Small intestine (tissue), 16 donors: ENCODE results near the gene PKDCC. TPM values are rescaled to one million over a fixed set of nuclear protein-coding genes. Genes with fewer than 3 reads are reported as not detected.

Source experiments
- DNase-seq, 2 donors: peaks; one replicate each; pipeline versions ENCODE4 v3.0.0 to v3.0.0-alpha.2; 2013
- FAIRE-seq: peaks from 2 replicates; lab custom pipeline; 2012; peaks lifted over from hg19 to GRCh38; lab: Jason Lieb, UNC
- H3K27ac ChIP-seq, 3 donors: one replicate each; pipeline ENCODE4 v1.5.1; 2013; ENCODE audit warnings: low read length in 2 of 3, mild to moderate bottlenecking in 2 of 3, control low read depth in 1 of 3, inconsistent platforms in 1 of 3, low read depth in 1 of 3, moderate library complexity in 1 of 3
- H3K27me3 ChIP-seq, 3 donors: one replicate each; pipeline ENCODE4 v1.6.1; 2013; ENCODE audit warnings: low read length in 3 of 3, inconsistent platforms in 1 of 3; ENCODE audit not compliant: control insufficient read depth in 3 of 3, insufficient read depth in 3 of 3
- H3K36me3 ChIP-seq, 3 donors: one replicate each; pipeline ENCODE4 v1.6.1; 2013; ENCODE audit warnings: low read length in 3 of 3, inconsistent platforms in 1 of 3, low read depth in 1 of 3, mild to moderate bottlenecking in 1 of 3, moderate library complexity in 1 of 3; ENCODE audit not compliant: control insufficient read depth in 3 of 3, insufficient read depth in 2 of 3
- H3K4me1 ChIP-seq, 3 donors: one replicate each; pipeline ENCODE4 v1.6.1; 2013; ENCODE audit warnings: low read length in 2 of 3, inconsistent platforms in 1 of 3, low read depth in 1 of 3, mild to moderate bottlenecking in 1 of 3, moderate library complexity in 1 of 3; ENCODE audit not compliant: control insufficient read depth in 3 of 3, insufficient read depth in 2 of 3
- H3K4me3 ChIP-seq, 3 donors: one replicate each; pipeline ENCODE4 v1.5.1; 2013; ENCODE audit warnings: low read length in 3 of 3, control low read depth in 1 of 3, inconsistent platforms in 1 of 3, low read depth in 1 of 3, mild to moderate bottlenecking in 1 of 3, moderate library complexity in 1 of 3
- H3K9me3 ChIP-seq, 2 donors: one replicate each; pipeline ENCODE4 v1.6.1; 2013; ENCODE audit warnings: low read depth in 1 of 2, low read length in 1 of 2; ENCODE audit not compliant: control insufficient read depth in 2 of 2, insufficient read depth in 1 of 2
- WGBS, 3 donors: extraction: QIAGEN DNeasy Blood & Tissue Kit; methylation state at CpG; one replicate each; pipeline ENCODE4 v1.1.7; 2013; 5-methylcytosine and 5-hydroxymethylcytosine counted together
- long read RNA-seq, 10 donors: transcript quantifications; one replicate each; lab custom pipeline, GENCODE V29; 2026
- polyA plus RNA-seq, 4 donors: library from polyadenylated mRNA; stranded (reverse) in 3 of 4; unstranded in 1 of 4; fragments of 200-250 nt in 3 of 4; fragments of 120-200 nt in 1 of 4; gene quantifications; one replicate each; pipeline versions ENCODE4 v1.2.1 to v1.2.3, GENCODE V29; 2013
- donor health status: healthy with polysubstance abuse.
- donor health status: control.
- donor health status: control.
- donor health status: Bipolar disorder and iron deficiency.
- donor health status: healthy.

PKDCC gene
- polyA plus RNA-seq: 100 to 1,000 TPM in 2 of 4 donors, 10 to 100 TPM in 1, 1 to 10 TPM in 1; 7.8 to 273 (median 71.6) TPM
- long read RNA-seq, donor 1: 0 reads
- long read RNA-seq, donor 2, partial matches to known transcripts: 5 of 14 reads
- long read RNA-seq, donor 2, other reads (novel, unspliced or antisense): 0 of 14 reads
- long read RNA-seq, donor 3, transcript PKDCC-201 (7 exons, 2,502 nt): major isoform, 23 of 44 reads
- long read RNA-seq, donor 3, transcript PKDCC-207 (2 exons, 563 nt): minor isoform, 6 of 44 reads
- long read RNA-seq, donor 3, partial matches to known transcripts: 11 of 44 reads
- long read RNA-seq, donor 3, other reads (novel, unspliced or antisense): 0 of 44 reads
- long read RNA-seq, donor 4, partial matches to known transcripts: 0 of 4 reads
- long read RNA-seq, donor 4, other reads (novel, unspliced or antisense): 0 of 4 reads
- long read RNA-seq, donor 5, transcript PKDCC-201 (7 exons, 2,502 nt): major isoform, 11 of 33 reads
- long read RNA-seq, donor 5, partial matches to known transcripts: 12 of 33 reads
- long read RNA-seq, donor 5, other reads (novel, unspliced or antisense): 0 of 33 reads
- long read RNA-seq, donor 6, transcript PKDCC-201 (7 exons, 2,502 nt): major isoform, 14 of 37 reads
- long read RNA-seq, donor 6, partial matches to known transcripts: 18 of 37 reads
- long read RNA-seq, donor 6, other reads (novel, unspliced or antisense): 0 of 37 reads
- long read RNA-seq, donor 7: 0 reads
- long read RNA-seq, donor 8, partial matches to known transcripts: 0 of 4 reads
- long read RNA-seq, donor 8, other reads (novel, unspliced or antisense): 0 of 4 reads
- long read RNA-seq, donor 9, transcript PKDCC-201 (7 exons, 2,502 nt): major isoform, 8 of 16 reads
- long read RNA-seq, donor 9, partial matches to known transcripts: 6 of 16 reads
- long read RNA-seq, donor 9, other reads (novel, unspliced or antisense): 0 of 16 reads
- long read RNA-seq, donor 10, transcript PKDCC-201 (7 exons, 2,502 nt): major isoform, 44 of 62 reads
- long read RNA-seq, donor 10, partial matches to known transcripts: 10 of 62 reads
- long read RNA-seq, donor 10, other reads (novel, unspliced or antisense): 0 of 62 reads

- peak within 1 kb of the TSS in 2 of 3 donors; percentile 87 for H3K27ac ChIP-seq
- H3K27me3 ChIP-seq: peaks cover 0 to 3% (median 0%) of the 10 kb centered on the region in 3 donors
- H3K4me1 ChIP-seq: peaks cover 0 to 32% (median 0%) of the 10 kb centered on the region in 3 donors
- no peaks in the 10 kb centered on the region for H3K9me3 ChIP-seq
- peak within 1 kb of the TSS; percentile 61 to 71 (median 63) for H3K4me3 ChIP-seq
- H3K36me3 ChIP-seq: peaks cover 0 to 33% (median 0%) of the 10 kb centered on the region in 3 donors
- 0 to 2% (median 1%) methylated on average over 51 to 105 of the region's 111 CpGs for WGBS, 3 donors
- no peak for FAIRE-seq
- peak in 1 of 2 donors; percentile 92 for DNase-seq
Observed at GRCh38 chr2:42047488-42048298, at the start of gene PKDCC. Gene PKDCC, plus strand, starts transcription at chr2:42048021. Its CDS starts 179 bp downstream, at chr2:42048200.

GRCh38 chr2:41998186-41999127, 49.4 kb upstream of the PKDCC start:
- no peak for FAIRE-seq
- H3K27me3 ChIP-seq: no peaks in the 10 kb centered on the region

GRCh38 chr2:41999128-41999480, 48.7 kb upstream of the PKDCC start:
- no peak for FAIRE-seq

More at GRCh38 chr2:41998186-41999127, 49.4 kb upstream of the PKDCC start:
- Histone ChIP-seq H3K36me3 (no peaks in the 10 kb centered on the region), H3K4me1 (no peaks in the 10 kb centered on the region), H3K27ac (peak overlapping the region in 1 of 3 donors; percentile 34), H3K4me3 (no peak overlapping the region), H3K9me3 (peaks cover 0 to 14% of the 10 kb centered on the region in 2 donors)
- 64 to 76% (median 72%) methylated on average over 15 of the region's 15 CpGs for WGBS, 3 donors
- no peak for DNase-seq

GRCh38 chr2:41999592-42000281, 48.1 kb upstream of the PKDCC start:
- WGBS, 3 donors: 75 to 84% (median 82%) methylated on average over 9 of the region's 9 CpGs
- no peak for DNase-seq
- no peak for FAIRE-seq

More at GRCh38 chr2:41999128-41999480, 48.7 kb upstream of the PKDCC start:
- no peaks in the 10 kb centered on the region for H3K4me1 ChIP-seq
- H3K4me3 ChIP-seq: no peak overlapping the region
- H3K36me3 ChIP-seq: no peaks in the 10 kb centered on the region
- H3K27me3 ChIP-seq: no peaks in the 10 kb centered on the region
- DNase-seq: no peak
- no peak overlapping the region for H3K27ac ChIP-seq
- peaks cover 0 to 18% of the 10 kb centered on the region in 2 donors for H3K9me3 ChIP-seq
- WGBS, 3 donors: 90 to 97% (median 92%) methylated on average over 1 of the region's 1 CpG

GRCh38 chr2:42001711-42002201, 46.1 kb upstream of the PKDCC start:
- no peaks in the 10 kb centered on the region for H3K36me3 ChIP-seq
- H3K4me3 ChIP-seq: no peak overlapping the region
- WGBS, 3 donors: 86 to 92% (median 88%) methylated on average over 21 of the region's 21 CpGs
- H3K4me1 ChIP-seq: no peaks in the 10 kb centered on the region
- H3K9me3 ChIP-seq: peaks cover 0 to 11% of the 10 kb centered on the region in 2 donors
- no peaks in the 10 kb centered on the region for H3K27me3 ChIP-seq
- DNase-seq: no peak
- no peak for FAIRE-seq
- H3K27ac ChIP-seq: no peak overlapping the region

More at GRCh38 chr2:41999592-42000281, 48.1 kb upstream of the PKDCC start:
- Histone ChIP-seq H3K4me3 (no peak overlapping the region), H3K9me3 (peaks cover 0 to 13% of the 10 kb centered on the region in 2 donors), H3K27ac (no peak overlapping the region), H3K36me3 (no peaks in the 10 kb centered on the region), H3K27me3 (no peaks in the 10 kb centered on the region), H3K4me1 (no peaks in the 10 kb centered on the region)

- Histone ChIP-seq H3K36me3 (no peaks in the 10 kb centered on the region), H3K4me3 (no peak overlapping the region), H3K4me1 (no peaks in the 10 kb centered on the region), H3K9me3 (peaks cover 0 to 7% of the 10 kb centered on the region in 2 donors), H3K27me3 (no peaks in the 10 kb centered on the region), H3K27ac (no peak overlapping the region)
- 91 to 96% (median 94%) methylated on average over 7 of the region's 7 CpGs for WGBS, 3 donors
- no peak for DNase-seq
- FAIRE-seq: no peak
Observed at GRCh38 chr2:42007551-42007950, 40.3 kb upstream of the PKDCC start.
